Skeletal muscle tissue (tissue), 4 donors: ENCODE measurements around the gene MYEOV. TPM values are rescaled to one million over a fixed set of nuclear protein-coding genes. Genes with fewer than 3 reads are reported as not detected.

Source experiments
- H3K27ac ChIP-seq: one replicate; pipeline ENCODE4 v1.7.0; 2013; ENCODE audit warnings: mild to moderate bottlenecking, low read depth, low read length, inconsistent platforms
- H3K27me3 ChIP-seq, 3 donors: one replicate each; pipeline ENCODE4 v1.7.0; 2013; ENCODE audit warnings: low read length in 3 of 3; ENCODE audit not compliant: control insufficient read depth in 3 of 3, insufficient read depth in 3 of 3
- H3K36me3 ChIP-seq, 3 donors: one replicate each; pipeline ENCODE4 v1.7.0; 2013; ENCODE audit warnings: low read length in 3 of 3; ENCODE audit not compliant: control insufficient read depth in 3 of 3, insufficient read depth in 3 of 3
- H3K4me1 ChIP-seq, 3 donors: one replicate each; pipeline ENCODE4 v1.7.0; 2013; ENCODE audit warnings: low read length in 3 of 3, mild to moderate bottlenecking in 3 of 3; ENCODE audit not compliant: control insufficient read depth in 3 of 3, insufficient read depth in 3 of 3
- H3K4me3 ChIP-seq, 3 donors: one replicate each; pipeline ENCODE4 v1.7.0; 2013; ENCODE audit warnings: low read length in 3 of 3
- H3K9ac ChIP-seq, 3 donors: one replicate each; pipeline ENCODE4 v1.7.0; 2013; ENCODE audit warnings: low read length in 3 of 3, mild to moderate bottlenecking in 3 of 3, moderate library complexity in 2 of 3, low read depth in 1 of 3
- H3K9me3 ChIP-seq, 3 donors: one replicate each; pipeline ENCODE4 v1.7.0; 2013; ENCODE audit warnings: low read length in 3 of 3; ENCODE audit not compliant: control insufficient read depth in 3 of 3
- total RNA-seq: library from RNA; depleted of rRNA; stranded (reverse); fragments of >200 nt; gene quantifications from one replicate; pipeline ENCODE4 v1.2.3, GENCODE V29; 2014
- donor health status: Osteomylitis.

Gene MYEOV
- total RNA-seq, 1 donor from 2014 or later: not detected

- Histone ChIP-seq H3K9ac (no peak overlapping the region), H3K36me3 (no peaks in the 10 kb centered on the region), H3K9me3 (no peaks in the 10 kb centered on the region), H3K4me1 (peaks cover 4 to 15% (median 5%) of the 10 kb centered on the region in 3 donors), H3K4me3 (no peak overlapping the region), H3K27ac (no peak overlapping the region), H3K27me3 (peaks cover 0 to 18% (median 0%) of the 10 kb centered on the region in 3 donors)
Observed at GRCh38 chr11:69274531-69275016, 19.4 kb upstream of the MYEOV start.

GRCh38 chr11:69275178-69275577, 18.8 kb upstream of the MYEOV start:
- H3K4me1 ChIP-seq: peaks cover 4 to 15% (median 5%) of the 10 kb centered on the region in 3 donors
- peaks cover 0 to 19% (median 0%) of the 10 kb centered on the region in 3 donors for H3K27me3 ChIP-seq
- no peak overlapping the region for H3K9ac ChIP-seq
- no peak overlapping the region for H3K4me3 ChIP-seq
- H3K27ac ChIP-seq: no peak overlapping the region
- H3K36me3 ChIP-seq: no peaks in the 10 kb centered on the region
- H3K9me3 ChIP-seq: no peaks in the 10 kb centered on the region

- Histone ChIP-seq H3K36me3 (no peaks in the 10 kb centered on the region), H3K9me3 (no peaks in the 10 kb centered on the region), H3K9ac (no peak overlapping the region), H3K27me3 (peaks cover 0 to 21% (median 0%) of the 10 kb centered on the region in 3 donors), H3K4me3 (no peak overlapping the region), H3K27ac (no peak overlapping the region), H3K4me1 (peaks cover 4 to 15% (median 7%) of the 10 kb centered on the region in 3 donors)
Observed at GRCh38 chr11:69276165-69276564, 17.8 kb upstream of the MYEOV start.

- Histone ChIP-seq H3K9me3 (no peaks in the 10 kb centered on the region), H3K27me3 (peaks cover 0 to 21% (median 0%) of the 10 kb centered on the region in 3 donors), H3K9ac (peak overlapping the region in 1 of 3 donors; percentile 74), H3K27ac (no peak overlapping the region), H3K36me3 (no peaks in the 10 kb centered on the region), H3K4me3 (peak overlapping the region in 2 of 3 donors; percentile 36 to 56), H3K4me1 (peaks cover 4 to 15% (median 9%) of the 10 kb centered on the region in 3 donors)
Observed at GRCh38 chr11:69277074-69277809, 16.7 kb upstream of the MYEOV start.

GRCh38 chr11:69278091-69278867, 15.7 kb upstream of the MYEOV start:
- Histone ChIP-seq H3K36me3 (no peaks in the 10 kb centered on the region), H3K4me3 (no peak overlapping the region), H3K27me3 (peaks cover 0 to 20% (median under 1%) of the 10 kb centered on the region in 3 donors), H3K27ac (no peak overlapping the region), H3K4me1 (peaks cover 4 to 15% (median 9%) of the 10 kb centered on the region in 3 donors), H3K9ac (no peak overlapping the region), H3K9me3 (no peaks in the 10 kb centered on the region)

GRCh38 chr11:69280451-69280850, 13.5 kb upstream of the MYEOV start:
- Histone ChIP-seq H3K4me3 (no peak overlapping the region), H3K9ac (no peak overlapping the region)

GRCh38 chr11:69280994-69281393, 13.0 kb upstream of the MYEOV start:
- Histone ChIP-seq H3K27ac (no peak overlapping the region), H3K4me3 (no peak overlapping the region), H3K9me3 (no peaks in the 10 kb centered on the region), H3K36me3 (no peaks in the 10 kb centered on the region), H3K4me1 (peaks cover 4 to 15% (median 9%) of the 10 kb centered on the region in 3 donors), H3K27me3 (peaks cover 7 to 19% (median 18%) of the 10 kb centered on the region in 3 donors), H3K9ac (no peak overlapping the region)

More at GRCh38 chr11:69280451-69280850, 13.5 kb upstream of the MYEOV start:
- H3K4me1 ChIP-seq: peaks cover 4 to 15% (median 9%) of the 10 kb centered on the region in 3 donors
- H3K27me3 ChIP-seq: peaks cover 7 to 19% (median 13%) of the 10 kb centered on the region in 3 donors
- H3K9me3 ChIP-seq: no peaks in the 10 kb centered on the region
- H3K27ac ChIP-seq: no peak overlapping the region
- H3K36me3 ChIP-seq: no peaks in the 10 kb centered on the region

- H3K27ac ChIP-seq: no peak overlapping the region
- no peak overlapping the region for H3K4me3 ChIP-seq
- no peaks in the 10 kb centered on the region for H3K36me3 ChIP-seq
- peaks cover 0 to 4% (median 2%) of the 10 kb centered on the region in 3 donors for H3K4me1 ChIP-seq
- peaks cover 9 to 19% (median 19%) of the 10 kb centered on the region in 3 donors for H3K27me3 ChIP-seq
- H3K9me3 ChIP-seq: no peaks in the 10 kb centered on the region
- no peak overlapping the region for H3K9ac ChIP-seq
Observed at GRCh38 chr11:69283446-69283845, 10.5 kb upstream of the MYEOV start.

GRCh38 chr11:69284081-69284511, 9.9 kb upstream of the MYEOV start:
- peaks cover 9 to 23% (median 19%) of the 10 kb centered on the region in 3 donors for H3K27me3 ChIP-seq
- no peak overlapping the region for H3K27ac ChIP-seq
- peaks cover 0 to 4% (median 2%) of the 10 kb centered on the region in 3 donors for H3K4me1 ChIP-seq
- H3K4me3 ChIP-seq: no peak overlapping the region
- H3K9me3 ChIP-seq: no peaks in the 10 kb centered on the region
- no peak overlapping the region for H3K9ac ChIP-seq
- H3K36me3 ChIP-seq: no peaks in the 10 kb centered on the region
